HCT116 (cell line): Measurements from ENCODE around the gene RNF222. TPM values are rescaled to one million over a fixed set of nuclear protein-coding genes. Genes with fewer than 3 reads are reported as not detected.
"Not testable (repeated sequence)": the region's sequence is repeated elsewhere in the genome, so short reads cannot be mapped to it uniquely, and the experiment has no call there.

Experiments
- ATAC-seq: fragments of 200-7000 bp; cut with Tn5 transposase; 2 replicates; pipeline ENCODE4 v1.9.1; 2020; ENCODE audit warnings: mild to moderate bottlenecking, moderate library complexity
- BruUV-seq: library from RNA; stranded (reverse); fragments of 400-500 nt; replicated peaks from 2 replicates; lab custom pipeline; 2021; lab: Mats Ljungman, UMichigan
- CTCF ChIA-PET: fragments of 300-600 bp; sonication (Branson Sonifier 250); formaldehyde crosslinking; loops from one replicate; lab custom pipeline; 2021; ENCODE audit warnings: antibody characterized with exemption; lab: Charles Lee
- POLR2A ChIA-PET: fragments of 300-600, 350-600 bp; sonication (Branson Sonifier 250); formaldehyde crosslinking; loops from one replicate; lab custom pipeline; 2021; ENCODE audit warnings: antibody characterized with exemption; lab: Charles Lee
- RAD21 ChIA-PET, 2 experiments: fragments of 300-600 bp; sonication (Branson Sonifier 250); formaldehyde crosslinking; loops; one replicate each; lab custom pipeline; 2023; ENCODE audit warnings: low total read pairs in 2 of 2; ENCODE audit not compliant: uncharacterized antibody in 2 of 2, unreplicated experiment in 2 of 2, low non-redundant PET in 1 of 2; lab: Charles Lee
- DNase-seq: peaks from one replicate; pipeline ENCODE4 v3.0.0-alpha.2; 2010; ENCODE audit warnings: low read depth, low spot score
- H2AFZ ChIP-seq: fragments of 200-600 bp; shearing (Covaris generic), sonication (generic); 2 replicates; pipeline ENCODE4 v1.6.1; 2017; ENCODE audit warnings: low read depth, mixed run types, mixed read lengths, antibody characterized with exemption, low read length; ENCODE audit not compliant: poor library complexity, severe bottlenecking
- H3K27ac ChIP-seq: 2 replicates; pipeline ENCODE4 v1.5.1; 2012; ENCODE audit warnings: low read depth, low read length
- H3K27me3 ChIP-seq: fragments of 200-600 bp; sonication (generic); 2 replicates; pipeline ENCODE4 v1.6.1; 2016; ENCODE audit warnings: mixed run types, low read length, mixed read lengths; ENCODE audit not compliant: insufficient read depth
- H3K36me3 ChIP-seq, 2 experiments: fragments of 200-500 bp in 1 of 2; fragments of 200-600 bp in 1 of 2; sonication (Bioruptor generic) in 1 of 2; sonication (generic) in 1 of 2; 2 replicates each; pipeline versions ENCODE4 v1.5.1 to v1.6.1; 2014 to 2016; ENCODE audit warnings: low read length in 2 of 2, inconsistent platforms in 1 of 2, mixed read lengths in 1 of 2, mixed run types in 1 of 2; ENCODE audit not compliant: insufficient read depth in 2 of 2, control insufficient read depth in 1 of 2
- H3K4me1 ChIP-seq, 2 experiments: fragments of 200-600 bp in 1 of 2; sonication (generic) in 1 of 2; 2 replicates each; pipeline versions ENCODE4 v1.5.1 to v1.6.1; 2012 to 2017; ENCODE audit warnings: low read length in 2 of 2, inconsistent platforms in 1 of 2, mild to moderate bottlenecking in 1 of 2, mixed read lengths in 1 of 2, mixed run types in 1 of 2, moderate library complexity in 1 of 2; ENCODE audit not compliant: insufficient read depth in 2 of 2, control insufficient read depth in 1 of 2
- H3K4me2 ChIP-seq: fragments of 200-600 bp; sonication (generic); 2 replicates; pipeline ENCODE4 v1.6.1; 2017; ENCODE audit warnings: mixed run types, low read length, mixed read lengths
- H3K4me3 ChIP-seq, 2 experiments: fragments of 200-600 bp in 1 of 2; sonication (generic) in 1 of 2; replicated peaks in 1 of 2; 2 replicates each; pipeline ENCODE4 v1.5.1; 2011 to 2016; ENCODE audit warnings: low read length in 2 of 2, control low read depth in 1 of 2, low read depth in 1 of 2, mild to moderate bottlenecking in 1 of 2, mixed read lengths in 1 of 2, mixed run types in 1 of 2
- H3K79me2 ChIP-seq: fragments of 200-600 bp; sonication (generic); 2 replicates; pipeline ENCODE4 v1.6.1; 2017; ENCODE audit warnings: mild to moderate bottlenecking, mixed run types, low read length, moderate library complexity, mixed read lengths; ENCODE audit not compliant: insufficient read depth
- H3K9ac ChIP-seq: fragments of 200-600 bp; sonication (generic); 2 replicates; pipeline ENCODE4 v1.6.1; 2016; ENCODE audit warnings: low read length, mixed read lengths
- H3K9me2 ChIP-seq: fragments of 200-600 bp; sonication (generic), shearing (Covaris generic); 2 replicates; pipeline ENCODE4 v1.6.1; 2017; ENCODE audit warnings: mixed run types, mild to moderate bottlenecking, moderate library complexity; ENCODE audit not compliant: insufficient read depth
- H3K9me3 ChIP-seq, 2 experiments: fragments of 200-500 bp in 1 of 2; fragments of 200-600 bp in 1 of 2; sonication (Bioruptor generic) in 1 of 2; sonication (generic) in 1 of 2; 2 replicates each; pipeline ENCODE4 v1.6.1; 2014 to 2017; ENCODE audit warnings: low read length in 2 of 2, mixed read lengths in 2 of 2, inconsistent platforms in 1 of 2, low read depth in 1 of 2, mild to moderate bottlenecking in 1 of 2, mixed run types in 1 of 2, moderate library complexity in 1 of 2; ENCODE audit not compliant: control insufficient read depth in 1 of 2, insufficient read depth in 1 of 2
- H4K20me1 ChIP-seq: fragments of 200-600 bp; sonication (generic), shearing (Covaris generic); 2 replicates; pipeline ENCODE4 v1.6.1; 2017; ENCODE audit warnings: mixed run types, mild to moderate bottlenecking, moderate library complexity; ENCODE audit not compliant: insufficient read depth
- CEBPB ChIP-seq: IDR thresholded peaks from 2 replicates; pipeline ENCODE4 v1.6.1; 2012; ENCODE audit warnings: low read depth
- CTCF ChIP-seq, 3 experiments: fragments of 200-600 bp in 1 of 3; sonication (generic) in 1 of 3; IDR thresholded peaks in 2 of 3; conservative IDR thresholded peaks in 1 of 3; 2 replicates each; pipeline ENCODE4 v1.5.1; 2012 to 2017; ENCODE audit warnings: low read depth in 2 of 3, low read length in 2 of 3, antibody characterized with exemption in 1 of 3, borderline replicate concordance in 1 of 3, control low read depth in 1 of 3, mild to moderate bottlenecking in 1 of 3, mixed read lengths in 1 of 3, mixed run types in 1 of 3, moderate library complexity in 1 of 3; ENCODE audit not compliant: insufficient read depth in 1 of 3
- EGR1 ChIP-seq: IDR thresholded peaks from 2 replicates; pipeline ENCODE4 v1.6.1; 2012; ENCODE audit warnings: low read depth
- EZH2 ChIP-seq: fragments of 200-600 bp; sonication (generic); IDR thresholded peaks from 2 replicates; pipeline ENCODE4 v1.6.1; 2017; ENCODE audit warnings: antibody characterized with exemption, mixed run types
- FOSL1 ChIP-seq: IDR thresholded peaks from 2 replicates; pipeline ENCODE4 v1.6.1; 2012; ENCODE audit warnings: low read depth
- RAD21 ChIP-seq: IDR thresholded peaks from 2 replicates; pipeline ENCODE4 v1.6.1; 2012; ENCODE audit warnings: low read depth, mild to moderate bottlenecking
- REST ChIP-seq: IDR thresholded peaks from 2 replicates; pipeline ENCODE4 v1.6.1; 2012; ENCODE audit warnings: low read depth
- SIN3A ChIP-seq: IDR thresholded peaks from 2 replicates; pipeline ENCODE4 v1.6.1; 2012; ENCODE audit warnings: low read depth
- ZBTB33 ChIP-seq: IDR thresholded peaks from 2 replicates; pipeline ENCODE4 v1.6.1; 2011; ENCODE audit warnings: mild to moderate bottlenecking, low read length, moderate library complexity; ENCODE audit not compliant: insufficient replicate concordance; ENCODE audit errors: extremely low read depth
- intact Hi-C: fragments of 100-400 bp; cut with micrococcal nuclease; formaldehyde crosslinking; loops from 2 replicates; pipeline ENCODE4 v1.10.0; 2022
- total RNA-seq: library from RNA; stranded (reverse); gene quantifications from one replicate; pipeline ENCODE4 v1.2.1, GENCODE V29; 2021; ENCODE audit not compliant: unreplicated experiment
- TF ChIP-seq, protein P1 (sequence below): IDR thresholded peaks from 2 replicates; pipeline ENCODE4 v1.6.1; 2012

The RNF222 gene
- total RNA-seq, 1 experiment from 2014 or later = not detected

DNA sequence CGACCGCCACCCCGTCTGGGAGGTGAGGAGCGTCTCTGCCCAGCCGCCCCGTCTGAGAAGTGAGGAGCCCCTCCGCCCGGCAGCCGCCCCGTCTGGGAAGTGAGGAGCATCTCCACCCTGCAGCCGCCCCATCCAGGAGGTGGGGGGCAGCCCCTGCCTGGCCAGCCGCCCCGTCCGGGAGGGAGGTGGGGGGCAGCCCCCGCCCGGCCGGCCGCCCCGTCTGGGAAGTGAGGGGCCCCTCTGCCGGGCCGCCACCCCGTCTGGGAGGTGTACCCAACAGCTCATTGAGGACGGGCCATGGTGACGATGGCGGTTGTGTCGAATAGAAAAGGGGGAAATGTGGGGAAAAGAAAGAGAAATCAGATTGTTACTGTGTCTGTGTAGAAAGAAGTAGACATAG is 23.8 kb downstream of the RNF222 start:
- BruUV-seq, H3K27ac ChIP-seq, H3K9me3 ChIP-seq, CTCF ChIA-PET, H3K79me2 ChIP-seq, H3K4me2 ChIP-seq, ATAC-seq, POLR2A ChIA-PET, H2AFZ ChIP-seq, H3K9ac ChIP-seq, H3K4me3 ChIP-seq, H3K9me2 ChIP-seq, H3K27me3 ChIP-seq, RAD21 ChIA-PET, DNase-seq: not testable (repeated sequence)
- peaks cover 16 to 17% of the 10 kb centered on the region in 2 experiments; a peak in 3 of 4 replicates for H3K36me3 ChIP-seq
- intact Hi-C loops = loop anchor here (10.0 kb wide), 1 partner anchor 149 kb away; no protein-coding TSS in a partner anchor
- H3K4me1 ChIP-seq = peaks cover 14 to 29% of the 10 kb centered on the region in 2 experiments; a peak in 3 of 4 replicates
- H4K20me1 ChIP-seq = peaks cover 13% of the 10 kb centered on the region; the same call in 1 of the 2 replicates

DNA sequence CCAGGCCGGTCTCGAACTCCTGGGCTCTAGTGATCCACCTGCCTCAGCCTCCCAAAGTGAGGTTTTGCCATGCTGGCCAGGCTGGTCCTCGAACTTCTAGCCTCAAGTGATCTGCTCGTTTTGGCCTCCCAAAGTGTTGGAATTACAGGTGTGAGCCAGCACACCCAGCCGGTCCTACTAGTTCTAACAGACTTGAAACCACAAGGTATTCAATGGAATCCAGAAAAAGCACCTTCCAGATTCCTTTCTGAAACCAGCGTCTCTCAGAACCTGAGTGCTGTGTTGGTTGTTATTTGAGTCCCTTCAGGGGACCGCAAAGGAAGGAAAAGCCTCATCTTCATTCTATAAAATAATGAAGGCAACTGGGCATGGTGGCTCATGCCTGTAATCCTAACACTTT is 25.2 kb downstream of the RNF222 start:
- H3K79me2 ChIP-seq = no peaks in the 10 kb centered on the region; the same call in 1 of the 2 replicates
- ChIA-PET RAD21 (no interaction called here), CTCF (no interaction called here), POLR2A (no interaction called here)
- peaks cover under 1% of the 10 kb centered on the region; the same call in 1 of the 2 replicates for H4K20me1 ChIP-seq
- H3K36me3 ChIP-seq = peaks cover 3 to 6% of the 10 kb centered on the region in 2 experiments; a peak in 3 of 4 replicates
- no peak overlapping the region for H3K4me3 ChIP-seq
- intact Hi-C loops = loop anchor here (10.0 kb wide), 1 partner anchor 148 kb away; no protein-coding TSS in a partner anchor
- ATAC-seq = no peak
- peaks cover 12 to 17% of the 10 kb centered on the region in 2 experiments; a peak in 3 of 4 replicates for H3K4me1 ChIP-seq
- no peak overlapping the region for H3K9ac ChIP-seq
- no peaks in the 10 kb centered on the region for H3K27me3 ChIP-seq
- no peak overlapping the region for H2AFZ ChIP-seq
- TF ChIP-seq FOSL1 (no peak), ZBTB33 (no peak), EGR1 (no peak), CTCF (IDR thresholded peaks at IDR 0.05 in 2 of 3, conservative IDR thresholded peaks at IDR 0.05 in 1 of 3; ENCODE audit: borderline replicate concordance in 1 of 3, insufficient read depth in 1 of 3, low read depth in 2 of 3, low read length in 2 of 3) (no peak), EZH2 (no peak), SIN3A (no peak), CEBPB (no peak), REST (no peak), RAD21 (no peak)
- TF ChIP-seq, protein P1, sequence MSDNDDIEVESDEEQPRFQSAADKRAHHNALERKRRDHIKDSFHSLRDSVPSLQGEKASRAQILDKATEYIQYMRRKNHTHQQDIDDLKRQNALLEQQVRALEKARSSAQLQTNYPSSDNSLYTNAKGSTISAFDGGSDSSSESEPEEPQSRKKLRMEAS = no peak
- no peak overlapping the region for H3K27ac ChIP-seq
- H3K9me3 ChIP-seq = no peaks in the 10 kb centered on the region
- H3K9me2 ChIP-seq = no peaks in the 10 kb centered on the region
- no TSS peak for BruUV-seq
- no peak for DNase-seq
- no peak overlapping the region for H3K4me2 ChIP-seq
